GM18511 (cell line): Measurements from ENCODE around the gene NOD2.
A peak's percentile ranks its signal among the peaks of the same experiment; 100 is the strongest.

ENCODE experiments used
- ATAC-seq: cut with Tn5 transposase; IDR thresholded peaks from one replicate; pipeline ENCODE4 v1.9.1; 2021; ENCODE audit warnings: mild to moderate bottlenecking, moderate library complexity; ENCODE audit not compliant: unreplicated experiment

NOD2 gene

DNA sequence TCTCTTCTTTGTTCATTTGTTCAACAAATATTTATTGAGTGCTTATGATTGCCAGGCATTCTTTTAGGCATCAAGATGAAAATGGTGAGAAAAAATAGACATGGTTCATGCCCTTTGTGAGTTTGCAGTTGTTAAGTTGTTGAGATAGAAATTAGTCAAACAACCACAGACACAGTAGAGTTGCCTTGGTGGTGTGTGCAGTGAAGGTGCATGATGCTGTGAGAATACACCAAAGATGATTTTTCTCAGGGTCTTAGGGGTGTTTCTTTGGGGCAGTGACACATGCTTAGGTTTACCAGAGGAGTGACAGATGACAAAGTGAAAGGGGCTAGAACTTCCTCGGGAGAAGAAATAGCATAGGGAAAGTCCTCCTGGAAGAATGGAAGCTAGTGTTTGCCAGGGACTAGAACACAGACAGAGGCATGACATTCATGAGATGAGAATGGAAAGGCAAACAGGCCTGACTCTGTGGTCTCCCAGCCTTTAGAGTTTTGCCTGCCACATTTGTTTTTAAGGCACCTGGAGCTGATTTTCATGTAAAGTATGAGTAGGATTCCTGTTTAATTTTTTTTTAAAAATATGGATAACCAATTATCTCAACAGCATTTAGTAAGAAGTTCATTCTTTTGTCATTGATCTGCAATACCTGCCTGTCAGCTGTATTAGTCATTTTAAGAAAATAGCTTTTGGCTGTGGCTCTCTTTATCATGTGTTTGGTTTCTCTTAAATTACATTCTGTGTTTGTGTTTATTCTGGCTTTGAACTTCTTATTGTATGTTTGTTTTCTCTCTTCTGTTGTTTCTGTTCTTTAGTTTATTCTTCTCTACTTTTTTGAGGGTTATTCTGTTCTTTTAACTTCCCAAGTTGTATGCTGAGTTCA is 85.1 kb downstream of the NOD2 start:
- ATAC-seq, result peak; percentile 49

DNA sequence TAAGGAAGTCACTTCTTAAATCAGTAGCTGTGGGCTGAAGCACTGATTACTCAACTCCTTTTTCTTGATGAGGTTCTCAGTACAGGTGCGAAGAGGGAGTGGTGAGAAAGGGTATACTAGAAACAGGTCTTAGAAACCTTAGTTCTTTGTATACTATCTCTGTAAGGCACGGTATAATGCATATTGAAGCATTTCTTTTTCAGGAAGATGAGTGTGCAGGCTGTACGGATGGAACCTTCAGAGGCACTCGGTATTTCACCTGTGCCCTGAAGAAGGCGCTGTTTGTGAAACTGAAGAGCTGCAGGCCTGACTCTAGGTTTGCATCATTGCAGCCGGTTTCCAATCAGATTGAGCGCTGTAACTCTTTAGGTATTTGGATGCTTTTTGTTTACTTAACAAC is 87.6 kb downstream of the NOD2 start:
- ATAC-seq, result no peak

DNA sequence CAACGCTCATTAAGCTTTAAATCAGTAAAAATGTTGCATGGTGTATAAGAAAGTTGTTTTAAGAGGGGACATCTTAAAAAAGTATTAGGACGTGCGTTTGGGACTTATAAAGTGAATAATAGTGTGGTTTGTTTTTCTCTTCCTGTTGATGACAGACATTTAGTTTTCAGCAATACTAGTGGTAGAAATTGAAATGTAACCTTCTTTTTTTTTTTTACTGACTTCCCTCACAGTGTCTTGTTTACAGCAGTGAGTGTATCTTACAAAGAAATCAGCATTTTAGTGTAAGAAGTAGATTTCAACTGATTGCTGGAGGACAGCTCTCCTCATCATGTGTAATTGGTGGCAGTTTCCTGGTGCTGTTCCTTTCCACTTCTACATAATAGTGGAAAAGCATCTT is 88.1 kb downstream of the NOD2 start:
- no peak for ATAC-seq
